ENCODE results near the gene MYNN. TPM values are rescaled to one million over a fixed set of nuclear protein-coding genes. Genes with fewer than 3 reads are reported as not detected.

MYNN gene
- total and polyA plus RNA-seq, 9 of the 15 experiments (the other 6 are each of a cell fraction or from before 2014, with no cell fraction given): 10.4 to 35.7 (median 21.3) TPM

GRCh38 chr3:169772305-169772896, 795 bp upstream of the MYNN start (continued):
- TF ChIP-seq BRF2 (IDR thresholded peaks at IDR 0.05; ENCODE audit: borderline replicate concordance, insufficient read depth, insufficient read length): no peak
- TF ChIP-seq DNMT1 (IDR thresholded peaks at IDR 0.05): 0 out of 2 replicates have a peak, but pooled peaks have one; percentile 70
- 0 out of 2 replicates have a peak, but pooled peaks have one; percentile 10 for TF ChIP-seq ZNF512 (tag; IDR thresholded peaks at IDR 0.05)
- TF ChIP-seq NCOA2 (IDR thresholded peaks at IDR 0.05; ENCODE audit: partially characterized antibody in 2 of 2): no peak
- TF ChIP-seq ASH1L (IDR thresholded peaks at IDR 0.05; ENCODE audit: borderline replicate concordance, low read depth, partially characterized antibody): peak; percentile 42
- no peak for TF ChIP-seq ZBTB9 (CRISPR knock-in tag; IDR thresholded peaks at IDR 0.05)
- no peak for TF ChIP-seq ELF4 (CRISPR knock-in tag; IDR thresholded peaks at IDR 0.05)
- peak; percentile 2; the same call in 1 of the 2 replicates for TF ChIP-seq CREB1 (IDR thresholded peaks at IDR 0.05)
- TF ChIP-seq CREB1 (CRISPR knock-in tag; IDR thresholded peaks at IDR 0.05): no peak
- peak; percentile 92 for TF ChIP-seq BRD4 (IDR thresholded peaks at IDR 0.05)
- peak; percentile 34 for TF ChIP-seq ELF1 (tag; IDR thresholded peaks at IDR 0.05)
- TF ChIP-seq ETV6 (IDR thresholded peaks at IDR 0.05; ENCODE audit: borderline replicate concordance in 1 of 2, low read depth in 2 of 2, low read length in 1 of 2): 0 out of 4 replicates have a peak, but pooled peaks of 1 of the 2 experiments have one; percentile 4
- no peak for TF ChIP-seq ETV6 (CRISPR knock-in tag; IDR thresholded peaks at IDR 0.05; ENCODE audit: borderline replicate concordance)
- TF ChIP-seq CBFA2T3 (IDR thresholded peaks at IDR 0.05): no peak
- TF ChIP-seq SAP30 (IDR thresholded peaks at IDR 0.05; ENCODE audit: borderline replicate concordance, insufficient read depth, low read depth, low read length, poor library complexity, severe bottlenecking): no peak
- no peak for TF ChIP-seq KLF10 (CRISPR knock-in tag; IDR thresholded peaks at IDR 0.05)
- TF ChIP-seq TAL1 (IDR thresholded peaks at IDR 0.05): no peak
- TF ChIP-seq CGGBP1 (CRISPR knock-in tag; IDR thresholded peaks at IDR 0.05): no peak
- TF ChIP-seq FOXA1 (IDR thresholded peaks at IDR 0.05; ENCODE audit: borderline replicate concordance): no peak
- TF ChIP-seq ZNF449 (CRISPR knock-in tag; IDR thresholded peaks at IDR 0.05): 0 out of 2 replicates have a peak, but pooled peaks have one; percentile 15
- no peak for TF ChIP-seq ZNF239 (CRISPR knock-in tag; IDR thresholded peaks at IDR 0.05)
- TF ChIP-seq HMG20B (CRISPR knock-in tag; IDR thresholded peaks at IDR 0.05): no peak
- no peak for TF ChIP-seq HNRNPLL (IDR thresholded peaks at IDR 0.05; ENCODE audit: low read depth, low read length, poor library complexity, severe bottlenecking)
- TF ChIP-seq ILF3 (IDR thresholded peaks at IDR 0.05; ENCODE audit: borderline replicate concordance): no peak

Measured in K562 (cell line).